ENCODE results near the gene TRAF2. TPM values are rescaled to one million over a fixed set of nuclear protein-coding genes. Genes with fewer than 3 reads are reported as not detected.

The TRAF2 gene
- total and polyA plus RNA-seq, 2 donors (not counting 1 experiment from before 2014, with no cell fraction given) = 25.5 to 54.5 TPM

DNA sequence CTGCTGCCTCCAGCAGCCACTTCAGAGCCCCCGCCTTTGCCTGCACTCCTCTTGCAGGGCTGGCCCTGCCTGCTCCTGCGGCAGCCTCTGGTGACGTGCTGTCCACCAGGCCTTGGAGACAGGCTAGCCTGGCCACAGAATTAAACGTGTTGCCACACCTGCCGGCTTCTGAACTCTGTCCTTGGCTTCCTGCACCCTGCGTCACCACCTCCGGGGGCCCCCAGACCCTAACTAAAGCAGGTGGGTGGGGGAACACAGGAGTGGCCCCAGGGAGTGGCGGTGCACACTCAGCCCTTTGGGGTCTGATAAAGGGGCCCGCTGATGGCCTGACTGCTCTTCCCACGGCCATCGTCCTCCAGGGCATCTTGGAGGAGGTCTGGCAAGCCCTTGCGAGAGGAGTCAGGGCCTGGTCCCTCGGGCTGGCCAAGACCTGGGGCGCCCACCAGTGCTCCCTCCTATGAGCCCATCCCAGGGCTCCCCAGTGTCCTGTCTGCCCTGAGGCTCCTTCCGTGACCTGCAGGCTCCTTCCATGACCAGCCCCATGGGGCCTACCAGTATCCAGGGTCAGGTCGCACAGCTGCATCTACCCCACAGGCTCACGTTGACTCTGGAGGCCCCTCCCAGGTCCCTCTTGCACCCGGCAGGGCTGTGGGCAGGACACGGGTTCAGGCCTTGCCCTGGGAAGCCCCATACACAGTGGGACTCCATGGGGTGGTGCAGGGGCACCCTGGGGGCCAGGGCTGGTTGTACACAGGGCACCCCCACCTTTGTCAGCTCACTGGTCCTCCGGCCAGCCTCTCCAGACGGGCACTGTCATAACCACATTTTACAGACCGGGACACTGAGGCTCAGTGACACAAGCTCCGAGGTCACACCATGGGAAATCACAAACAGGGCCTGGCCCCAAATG lies 35.2 kb upstream of the TRAF2 start:
- no peak overlapping the region for H3K4me2 ChIP-seq (replicated peaks; ENCODE audit: low read depth, low read length, poor library complexity, severe bottlenecking)
- peaks cover 2% of the 10 kb centered on the region for H3K79me2 ChIP-seq (ENCODE audit: control insufficient read depth, insufficient read depth, low read length)
- H3K9ac ChIP-seq (ENCODE audit: low read length) = no peak overlapping the region
- intact Hi-C loops (cut with micrococcal nuclease) = no loop called here
- Mint-ChIP-seq H3K9me3 (ENCODE audit: insufficient read depth) (no peaks in the 10 kb centered on the region), H3K4me3 (peak overlapping the region; percentile 3), H3K4me1 (peaks cover 20% of the 10 kb centered on the region), H3K27ac (no peak overlapping the region), H3K27me3 (peaks cover 7% of the 10 kb centered on the region)
- WGBS (ENCODE audit: insufficient coverage) = 93% methylated on average over 23 of the region's 23 CpGs
- TF ChIP-seq EZH2 (IDR thresholded peaks at IDR 0.05; ENCODE audit: borderline replicate concordance, insufficient read depth, low read depth, low read length, poor library complexity, severe bottlenecking) (no peak), CTCF (IDR thresholded peaks at IDR 0.05) (no peak)
- ChIA-PET POLR2A (no interaction called here), CTCF (interaction anchor here (0.6 to 1.2 kb wide), 2 partner anchors 9 to 13 kb away, joined by 3 read pairs; partner anchors contain the start of gene AJM1)
- DNase-seq (no peak), ATAC-seq (ENCODE audit: low read depth) (no peak)
- H3K9me3 ChIP-seq (ENCODE audit: control extremely low read depth in 1 of 3, control insufficient read depth in 2 of 3, insufficient read depth in 1 of 3, low read length in 2 of 3) = peaks cover 0 to 11% (median 0%) of the 10 kb centered on the region in 3 donors
- H3K27ac ChIP-seq (ENCODE audit: low read length in 2 of 2) = no peak overlapping the region
- H2AFZ ChIP-seq (ENCODE audit: insufficient read depth, low read depth, low read length, poor library complexity, severe bottlenecking) = no peak overlapping the region
- peaks cover 27 to 29% of the 10 kb centered on the region in 2 donors for H3K4me1 ChIP-seq (ENCODE audit: control insufficient read depth in 2 of 2, insufficient read depth in 2 of 2, low read length in 2 of 2)
- H3K27me3 ChIP-seq (replicated peaks in 1 of 4; ENCODE audit: control extremely low read depth in 1 of 4, control insufficient read depth in 3 of 4, insufficient read depth in 4 of 4, low read length in 3 of 4) = peaks cover 0 to 19% (median 8%) of the 10 kb centered on the region in 4 experiments
- H4K20me1 ChIP-seq (ENCODE audit: control insufficient read depth, insufficient read depth, low read length, poor library complexity, severe bottlenecking) = peaks cover 12% of the 10 kb centered on the region
- H3K36me3 ChIP-seq (replicated peaks in 1 of 2; ENCODE audit: control extremely low read depth in 1 of 2, control insufficient read depth in 1 of 2, extremely low read depth in 1 of 2, insufficient read depth in 2 of 2, low read length in 1 of 2) = peaks cover 0 to 4% of the 10 kb centered on the region in 2 experiments
- no peak overlapping the region for H3K4me3 ChIP-seq (ENCODE audit: control extremely low read depth in 1 of 5, extremely low read depth in 1 of 5, insufficient read depth in 1 of 5, low read depth in 2 of 5, low read length in 4 of 5)
